ENCODE results near the gene RNU5B-1.
A peak's percentile ranks its signal among the peaks of the same experiment; 100 is the strongest.

RNU5B-1 gene

DNA sequence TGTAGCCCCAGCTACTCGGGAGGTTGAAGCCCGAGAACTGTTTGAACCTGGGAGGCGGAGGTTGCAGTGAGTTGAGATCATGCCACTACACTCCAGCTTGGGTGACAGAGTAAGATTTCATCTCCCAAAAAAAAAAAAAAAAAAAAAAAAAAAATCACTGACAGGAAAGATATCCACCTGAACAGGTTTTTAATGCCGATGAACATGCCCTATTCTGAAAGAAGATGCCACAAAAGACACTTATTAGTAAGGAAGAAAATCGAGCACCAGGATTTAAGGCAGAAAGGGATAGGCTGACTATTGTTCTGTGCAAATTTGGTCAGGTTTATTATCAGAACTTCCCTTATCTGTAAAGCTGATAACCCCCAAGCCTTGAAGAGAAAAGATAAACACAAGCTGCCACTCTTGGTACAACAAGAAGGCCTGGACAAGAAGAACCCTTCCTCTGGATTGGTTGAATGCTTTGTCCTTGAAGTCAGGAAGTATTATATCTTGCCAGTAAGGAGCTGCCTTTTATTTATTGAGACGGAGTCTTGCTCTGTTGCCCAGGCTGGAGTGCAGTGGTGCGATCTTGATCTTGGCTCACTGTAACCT is 15.1 kb upstream of the RNU5B-1 start:
- no peak for DNase-seq

DNA sequence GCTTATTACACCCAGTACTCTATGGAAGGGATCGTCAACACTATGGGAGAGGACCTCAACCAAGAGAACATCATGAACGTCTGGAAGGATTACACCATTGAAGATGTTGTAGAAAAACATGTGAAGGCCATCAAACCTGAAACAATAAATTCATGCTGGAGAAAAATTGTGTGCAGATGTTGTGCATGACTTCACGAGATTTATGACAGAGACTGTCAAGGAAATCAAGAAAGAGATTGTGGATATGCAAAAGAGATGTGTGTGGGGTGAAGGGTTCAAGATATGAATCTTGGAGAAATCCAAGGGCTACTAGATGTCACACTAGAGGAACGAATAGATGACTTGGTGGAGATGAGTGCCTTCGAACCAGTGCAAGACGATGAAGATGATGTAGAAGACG is 14.2 kb upstream of the RNU5B-1 start:
- no peak for DNase-seq

DNA sequence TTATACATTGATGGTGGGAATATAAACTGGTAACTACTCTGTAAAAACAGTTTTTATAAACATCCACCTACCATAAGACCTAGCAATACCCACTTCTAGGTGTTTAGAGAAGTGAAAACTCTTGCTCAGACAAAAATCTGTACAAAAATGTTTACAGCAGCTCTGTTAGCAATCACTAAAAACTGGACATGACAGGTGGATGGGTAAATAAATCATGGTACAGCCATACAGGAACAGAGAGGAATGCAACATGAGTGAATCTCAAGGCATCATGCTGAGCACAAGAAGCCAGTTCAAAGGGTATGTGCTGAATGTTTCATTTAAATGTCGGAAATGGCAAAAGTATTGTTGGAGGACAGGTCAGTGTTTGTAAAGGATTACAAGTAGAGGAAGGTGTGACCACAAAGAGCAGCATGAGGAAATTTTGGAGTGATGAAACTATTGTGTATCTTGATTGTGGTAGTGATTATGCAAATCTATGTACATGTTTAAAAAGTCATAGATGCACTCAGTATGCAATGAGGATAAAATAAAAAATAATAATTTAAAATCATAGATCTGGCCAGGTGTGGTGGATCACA is 11.4 kb upstream of the RNU5B-1 start:
- no peak for DNase-seq

DNA sequence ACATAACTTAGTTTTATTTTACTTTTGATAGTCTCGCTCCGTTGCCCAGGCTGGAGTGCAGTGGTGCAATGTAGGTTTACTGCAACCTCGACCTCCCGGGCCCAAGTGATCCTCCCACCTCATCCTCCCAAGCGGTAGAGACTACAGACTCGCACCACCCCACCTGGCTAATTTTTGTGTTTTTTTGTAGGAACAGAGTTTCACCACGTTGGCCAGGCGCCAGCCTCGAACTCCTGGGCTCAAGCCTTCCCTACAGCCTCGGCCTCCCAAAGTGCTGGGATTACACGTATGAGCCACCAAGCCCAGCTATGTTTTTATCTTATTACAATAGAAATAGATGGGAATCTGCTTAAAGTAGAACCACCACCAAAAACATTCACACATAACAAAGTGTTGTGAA is 5.7 kb upstream of the RNU5B-1 start:
- no peak for DNase-seq

DNA sequence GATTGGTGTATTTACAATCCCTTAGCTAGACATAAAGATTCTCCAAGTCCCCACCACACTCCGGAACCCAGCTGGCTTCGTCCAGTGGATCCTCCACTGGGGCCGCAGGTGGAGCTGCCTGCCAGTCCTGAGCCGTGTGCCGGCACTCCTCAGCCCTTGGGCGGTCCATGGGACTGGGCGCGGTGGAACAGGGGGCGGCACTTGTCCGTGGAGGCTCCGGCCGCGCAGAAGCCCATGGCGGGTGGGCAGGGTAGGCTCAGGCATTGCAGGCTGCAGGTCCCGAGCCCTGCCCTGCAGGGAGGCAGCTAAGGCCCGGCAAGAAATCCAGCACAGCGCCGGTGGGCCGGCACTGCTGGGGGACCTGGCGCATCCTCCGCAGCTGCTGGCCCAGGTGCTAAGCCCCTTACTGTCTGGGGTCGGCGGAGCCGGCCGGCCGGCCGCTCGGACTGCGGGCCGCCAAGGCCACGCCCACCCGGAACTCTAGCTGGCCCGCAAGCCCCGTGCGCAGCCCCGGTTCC is 3.5 kb upstream of the RNU5B-1 start:
- DNase-seq = no peak

DNA sequence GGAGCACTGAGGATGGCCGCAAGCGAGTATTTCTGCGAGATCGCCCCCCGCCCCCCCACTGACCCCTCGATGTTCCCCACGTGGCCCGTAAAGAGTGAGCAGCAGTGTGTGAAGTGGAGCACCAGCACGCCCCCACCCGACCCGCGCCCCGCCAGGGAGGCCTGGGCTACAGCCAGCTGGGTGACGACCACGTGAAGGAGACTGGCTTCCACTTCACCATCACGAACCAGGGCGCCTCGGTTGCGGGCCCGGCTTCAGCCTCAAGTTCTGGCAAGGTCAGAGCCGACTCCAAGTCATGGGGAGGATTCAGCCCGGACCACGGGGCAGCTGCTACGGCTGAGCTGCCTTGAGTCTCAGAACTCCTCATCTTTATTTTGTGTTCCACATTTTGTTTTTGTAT is 2.4 kb upstream of the RNU5B-1 start:
- no peak for DNase-seq

DNA sequence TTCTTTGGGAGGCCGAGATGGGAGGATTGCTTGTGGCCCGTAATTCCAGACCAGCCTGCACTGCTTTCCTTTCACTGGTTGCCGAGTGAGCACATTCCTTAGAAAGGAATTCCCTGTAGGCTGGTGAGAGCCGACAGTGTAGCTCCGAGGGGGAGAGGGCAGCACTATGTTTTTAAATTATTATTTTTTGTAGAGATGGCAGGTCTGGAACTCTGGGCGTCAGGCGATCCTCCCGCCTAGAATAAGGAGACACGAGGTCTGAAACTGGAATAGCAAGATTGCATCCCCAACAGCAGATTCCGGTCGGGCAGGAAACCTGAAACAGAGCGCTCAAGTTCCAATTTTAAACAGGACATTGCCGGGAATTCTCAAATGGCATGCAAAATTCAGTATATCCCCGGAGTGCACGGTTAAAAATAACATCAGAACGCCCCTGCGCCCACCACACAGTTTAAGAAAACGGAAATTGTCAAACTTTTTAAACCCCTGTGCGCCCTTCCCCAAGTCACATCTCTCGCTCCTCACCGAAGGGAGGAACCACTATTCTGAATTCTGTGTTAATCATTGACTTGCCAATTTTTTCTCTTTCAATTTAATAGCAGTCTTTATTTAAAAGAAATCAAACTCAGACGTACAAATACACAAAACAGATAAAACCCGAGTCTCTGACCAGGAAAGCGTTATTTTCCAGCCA is 643 bp upstream of the RNU5B-1 start:
- peak in 1 of 2 donors; percentile 18 for DNase-seq

DNA sequence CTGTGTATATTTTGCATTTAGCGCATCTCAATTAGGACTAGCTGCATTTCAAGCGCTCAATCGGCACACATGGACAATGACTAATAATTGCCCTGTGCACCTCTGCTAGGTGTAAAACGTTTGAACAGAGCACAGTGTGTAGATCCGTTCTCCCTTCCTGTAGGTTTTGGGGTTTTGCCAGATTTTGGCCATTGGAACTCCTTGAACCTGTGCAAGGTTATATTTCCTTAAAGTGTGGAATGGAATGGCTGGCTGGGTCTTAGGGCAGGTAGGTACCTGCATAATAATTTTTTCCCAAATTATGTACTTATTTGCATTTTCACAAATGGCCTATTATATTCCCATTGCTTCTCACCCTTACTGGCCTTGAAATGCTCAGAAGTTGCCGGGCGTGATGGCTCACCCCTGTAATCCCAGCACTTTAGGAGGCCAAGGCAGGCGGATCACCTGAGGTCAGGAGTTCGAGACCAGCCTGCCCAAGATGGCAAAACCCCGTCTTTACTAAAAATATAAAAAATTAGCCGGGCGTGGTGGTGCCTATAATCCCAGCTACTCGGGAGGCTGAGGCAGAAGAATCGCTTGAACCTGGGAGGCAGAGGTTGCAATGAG is 777 bp downstream of the RNU5B-1 start:
- no peak for DNase-seq

DNA sequence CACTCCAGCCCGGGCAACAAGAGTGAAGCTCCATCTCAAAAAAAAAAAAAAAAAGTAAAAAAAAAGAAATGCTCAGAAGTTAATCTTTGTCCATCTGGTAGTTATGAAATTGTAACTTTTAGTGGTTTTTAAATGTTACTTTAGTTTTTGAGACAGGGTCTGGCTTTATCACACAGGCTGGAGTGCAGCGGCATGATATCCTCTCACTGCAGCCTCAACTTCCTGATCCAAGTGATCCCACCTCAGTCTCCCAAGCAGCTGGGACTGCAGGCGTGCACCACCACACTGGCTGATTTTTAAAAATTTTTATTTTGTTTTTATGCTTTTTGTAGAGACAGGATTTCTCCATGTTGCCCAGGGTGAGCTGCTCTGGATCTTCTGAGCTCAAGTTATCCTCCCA is 1.3 kb downstream of the RNU5B-1 start:
- no peak for DNase-seq

DNA sequence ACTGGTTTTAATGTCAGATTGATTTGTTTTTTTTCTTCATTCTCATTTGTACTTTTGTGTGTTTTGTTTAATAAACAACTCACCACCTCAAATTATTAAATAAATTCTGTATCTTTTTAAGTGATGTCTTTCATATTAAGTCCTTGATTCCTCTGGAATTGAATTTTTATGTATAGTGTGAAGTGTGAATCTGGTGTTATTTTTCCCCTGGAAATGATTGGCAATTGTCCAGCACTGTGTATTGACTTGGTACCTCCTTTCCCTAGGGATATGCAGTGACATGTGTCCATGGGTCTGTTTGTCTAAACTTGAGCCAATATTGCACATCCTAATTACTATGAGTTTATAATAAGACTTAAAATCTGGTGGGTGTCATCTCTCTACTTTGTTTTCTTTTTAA is 2.1 kb downstream of the RNU5B-1 start:
- DNase-seq = no peak

DNA sequence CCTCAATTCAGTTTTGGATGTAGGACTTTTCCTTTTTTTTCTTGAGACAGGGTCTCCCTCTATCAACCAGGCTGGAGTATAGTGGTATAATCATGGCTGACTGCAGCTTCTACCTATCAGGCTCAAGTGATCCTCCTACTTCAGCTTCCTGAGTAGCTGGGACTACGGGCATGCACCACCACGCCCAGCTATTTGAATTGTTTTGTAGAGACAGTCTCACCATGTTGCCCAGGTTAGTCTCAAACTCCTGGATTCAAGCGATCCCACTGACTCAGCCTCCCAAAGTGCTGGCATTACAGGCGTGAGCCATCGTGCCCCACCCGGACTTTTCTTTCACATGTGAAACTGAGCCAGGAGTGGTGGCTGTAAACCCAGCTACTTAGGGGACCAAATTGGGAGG is 3.5 kb downstream of the RNU5B-1 start:
- no peak for DNase-seq

DNA sequence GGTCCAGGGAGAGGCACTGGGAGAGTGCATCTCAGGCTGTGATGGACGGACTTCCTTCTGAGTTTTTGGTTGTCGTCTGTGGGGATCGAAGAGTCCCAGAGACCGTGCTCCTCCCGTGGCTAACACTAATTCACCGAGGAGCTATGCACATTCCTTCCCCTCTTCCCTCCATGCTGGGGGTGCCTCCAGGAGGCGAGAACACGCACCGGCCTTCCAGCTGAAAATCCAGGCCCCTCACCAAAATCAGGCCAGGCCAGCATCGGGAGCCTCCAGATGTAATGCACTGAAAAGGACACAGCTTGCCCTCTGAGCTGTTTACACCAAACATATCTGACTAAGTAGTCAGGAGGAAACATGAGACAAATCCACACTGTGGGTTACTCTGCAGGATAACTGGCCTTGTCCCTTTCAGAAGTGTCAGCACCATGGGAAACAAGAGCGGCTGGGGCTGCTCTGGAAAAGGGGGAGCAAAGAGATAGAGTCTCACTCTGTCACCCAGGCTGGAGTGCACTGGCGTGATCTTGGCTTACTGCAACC is 5.5 kb downstream of the RNU5B-1 start:
- no peak for DNase-seq

DNA sequence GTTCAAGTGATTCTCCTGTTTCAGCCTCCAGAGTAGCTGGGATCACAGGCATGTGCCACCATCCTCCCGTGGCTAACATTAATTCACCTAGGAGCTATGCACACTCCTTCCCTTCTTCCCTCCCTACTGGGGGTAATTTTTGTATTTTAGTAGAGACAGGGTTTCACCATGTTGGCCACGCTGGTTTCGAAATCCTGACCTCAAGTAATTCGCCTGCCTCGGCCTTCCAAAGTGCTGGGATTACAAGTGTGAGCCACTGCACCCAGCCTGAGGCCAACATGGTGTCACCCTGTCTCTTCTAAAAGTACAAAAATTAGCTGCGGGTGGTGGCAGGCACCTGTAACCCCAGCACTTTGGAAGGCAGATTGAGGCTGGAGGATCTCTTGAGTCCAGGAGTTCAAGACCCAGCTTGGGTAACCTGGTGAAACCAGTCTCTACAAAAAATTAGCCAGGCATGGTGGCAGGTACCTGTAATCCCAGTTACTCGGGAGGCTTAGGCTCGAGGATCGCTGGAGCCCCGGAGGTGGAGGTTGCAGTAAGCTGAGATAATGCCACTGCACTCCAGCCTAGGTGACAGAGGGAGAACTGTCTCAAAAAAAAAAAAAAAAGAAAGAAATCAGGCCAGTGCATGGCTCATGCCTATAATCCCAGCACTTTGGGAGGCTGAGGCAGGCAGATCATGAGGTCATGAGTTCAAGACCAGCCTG is 6.1 kb downstream of the RNU5B-1 start:
- DNase-seq = no peak

DNA sequence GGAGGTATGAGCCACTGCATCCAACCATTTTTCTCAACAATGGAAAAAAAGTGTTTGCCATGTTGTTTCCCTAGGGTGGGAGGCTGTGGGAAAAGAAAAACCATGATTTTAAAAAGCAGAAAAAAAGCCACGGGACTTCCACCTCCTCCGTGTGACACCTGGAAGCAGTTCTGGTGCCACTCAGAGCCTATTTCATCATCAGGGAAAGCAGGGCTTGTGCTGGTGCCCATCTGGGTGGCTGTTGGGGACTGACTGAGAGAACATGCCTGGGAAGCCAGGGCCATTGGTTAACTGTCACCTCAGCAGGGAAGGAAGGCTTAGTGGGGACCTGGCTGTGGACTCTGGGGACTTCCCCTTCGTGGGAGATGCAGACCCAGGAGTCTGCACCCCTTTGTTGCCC is 7.3 kb downstream of the RNU5B-1 start:
- DNase-seq = no peak

DNA sequence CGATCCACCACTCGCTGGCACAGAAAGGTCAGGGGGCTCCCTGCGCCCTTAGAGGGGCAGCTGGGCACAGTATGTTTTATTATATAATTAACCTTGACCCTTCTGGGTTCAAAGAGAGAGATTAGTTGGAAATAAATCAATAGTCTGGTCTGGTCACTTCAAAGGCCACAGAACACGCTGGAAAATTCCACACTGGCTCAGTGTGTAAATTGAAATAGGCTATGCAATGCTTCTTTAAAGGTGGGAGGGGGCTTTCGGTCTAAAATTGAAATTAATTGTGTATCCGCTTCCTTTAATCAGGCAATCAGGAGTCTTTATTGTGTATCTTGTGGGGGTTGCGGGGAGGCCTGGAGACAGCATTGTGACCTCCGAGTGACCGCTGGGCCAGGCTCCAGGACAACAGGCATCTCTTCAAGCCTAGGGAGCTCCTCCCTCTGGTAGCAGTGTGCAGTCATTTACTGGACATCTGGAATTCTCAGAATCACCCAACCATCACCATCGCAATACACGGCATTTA is 8.0 kb downstream of the RNU5B-1 start:
- DNase-seq = no peak

DNA sequence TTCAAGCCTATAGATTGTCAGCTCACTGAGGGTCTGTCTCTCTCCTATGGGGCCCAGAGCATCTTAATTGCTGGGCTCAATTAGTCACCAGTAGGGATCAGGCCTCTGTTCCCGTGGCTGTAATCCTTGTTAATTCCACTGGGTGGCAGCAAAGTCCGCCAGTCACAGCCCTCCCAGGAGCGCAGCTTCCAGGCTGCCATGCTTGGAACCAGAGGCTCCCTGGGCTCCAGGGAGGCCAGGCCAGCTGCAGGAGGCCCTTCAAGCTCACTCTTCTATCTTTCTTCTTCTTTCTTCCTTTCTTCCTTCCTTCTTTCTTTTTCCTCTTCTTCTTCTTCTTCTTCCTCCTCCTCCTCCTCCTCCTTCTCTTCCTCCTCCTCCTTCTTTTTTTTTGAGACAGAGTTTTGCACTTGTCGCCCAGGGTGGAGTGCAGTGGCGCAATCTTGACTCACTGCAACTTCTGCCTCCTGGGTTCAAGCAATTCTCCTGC is 14.4 kb downstream of the RNU5B-1 start:
- DNase-seq = peak; percentile 73 to 75

DNA sequence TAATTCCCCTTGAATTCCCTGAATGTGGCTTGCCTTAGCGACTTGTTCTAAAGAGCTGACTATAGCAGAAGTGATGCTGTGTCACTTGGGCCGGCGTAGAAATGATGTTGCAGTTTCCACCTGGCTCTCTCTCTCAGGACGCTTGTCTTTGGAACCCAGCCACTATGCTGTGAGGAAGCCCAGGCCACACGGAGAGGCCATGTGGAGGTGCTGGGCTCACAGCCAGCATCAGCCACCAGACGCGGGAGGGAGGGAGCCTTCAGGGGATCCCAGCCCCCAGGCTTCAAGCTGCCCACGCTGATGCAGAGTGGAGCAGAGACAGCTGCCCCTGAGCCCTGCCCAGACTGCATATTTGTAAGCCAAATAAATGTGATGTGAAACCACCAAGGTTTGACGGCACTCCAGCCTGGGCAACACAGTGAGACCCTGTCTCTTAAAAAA is 18.6 kb downstream of the RNU5B-1 start:
- DNase-seq = no peak

DNA sequence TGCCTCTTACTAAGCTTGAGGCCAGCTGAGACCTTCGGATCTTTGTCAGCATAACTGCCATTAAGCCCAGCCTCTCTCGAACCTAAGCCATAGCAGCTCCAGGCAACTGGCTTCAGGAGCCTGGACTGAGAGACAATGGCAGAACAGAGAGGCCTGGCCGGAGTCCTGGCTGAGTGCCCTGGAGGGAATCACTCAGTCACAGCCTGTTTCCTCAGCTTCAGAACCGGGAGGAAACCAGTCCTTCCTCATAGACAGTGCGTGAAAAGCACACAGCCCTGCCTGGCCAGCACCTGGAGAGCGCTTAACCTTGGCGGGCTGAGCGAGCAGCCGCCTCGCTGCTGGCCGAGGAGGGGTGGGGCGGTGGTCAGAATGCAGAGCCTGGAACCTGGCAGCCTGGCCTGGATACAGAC is 21.6 kb downstream of the RNU5B-1 start:
- DNase-seq = no peak

DNA sequence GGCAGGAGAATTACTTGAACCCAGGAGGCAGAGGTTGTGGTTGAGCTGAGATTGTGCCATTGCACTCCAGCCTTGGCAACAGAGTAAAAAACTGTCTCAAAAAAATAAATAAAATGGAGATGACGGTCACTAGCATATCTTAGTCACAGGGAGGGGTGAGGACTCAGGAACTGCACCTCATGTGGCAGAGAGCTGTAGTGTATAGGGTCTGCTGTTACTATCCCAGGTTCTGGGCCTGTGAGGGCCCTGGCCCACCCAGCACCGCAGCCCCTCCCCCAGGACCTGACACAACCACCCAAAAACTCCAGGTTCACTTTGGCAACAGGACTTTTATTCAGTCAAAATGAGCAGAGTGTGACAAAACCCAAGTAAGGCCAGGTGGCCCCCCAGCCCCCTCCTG is 22.3 kb downstream of the RNU5B-1 start:
- no peak for DNase-seq

DNA sequence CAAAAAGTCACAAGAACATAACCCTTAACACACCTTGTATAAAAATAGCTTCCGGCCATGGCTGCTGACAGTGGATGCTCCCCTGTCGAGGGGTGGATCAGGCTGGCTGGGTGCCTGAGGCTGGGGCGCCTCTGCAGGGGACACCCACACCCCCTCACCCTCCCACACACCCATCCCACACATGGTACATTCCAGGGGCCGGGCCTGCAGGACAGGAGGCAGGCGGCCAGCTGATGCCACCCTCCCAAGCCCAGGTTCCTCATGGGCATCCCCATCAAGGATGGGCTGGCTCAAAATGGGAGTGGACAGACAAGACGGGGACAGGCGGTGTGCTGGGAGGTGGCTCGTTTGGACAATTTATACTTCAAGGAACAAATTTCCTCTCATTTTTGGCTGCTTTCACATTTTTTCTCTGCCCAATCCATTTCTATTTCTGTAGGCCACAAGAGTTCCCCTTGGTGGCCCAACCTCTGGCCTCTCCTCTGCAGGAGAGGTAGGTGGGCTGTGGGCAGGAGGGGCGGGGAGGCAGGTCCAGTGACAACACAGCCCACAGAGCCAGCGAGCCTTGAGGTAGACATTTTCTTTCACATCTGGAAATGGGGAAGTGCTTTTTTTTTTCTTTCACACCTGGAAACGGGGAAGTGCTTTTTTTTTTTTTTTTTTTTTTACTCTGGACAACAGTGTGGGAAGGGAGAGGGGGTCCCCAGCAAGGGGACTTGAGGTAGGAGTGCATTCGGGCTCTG is 23.3 kb downstream of the RNU5B-1 start:
- DNase-seq = no peak

DNA sequence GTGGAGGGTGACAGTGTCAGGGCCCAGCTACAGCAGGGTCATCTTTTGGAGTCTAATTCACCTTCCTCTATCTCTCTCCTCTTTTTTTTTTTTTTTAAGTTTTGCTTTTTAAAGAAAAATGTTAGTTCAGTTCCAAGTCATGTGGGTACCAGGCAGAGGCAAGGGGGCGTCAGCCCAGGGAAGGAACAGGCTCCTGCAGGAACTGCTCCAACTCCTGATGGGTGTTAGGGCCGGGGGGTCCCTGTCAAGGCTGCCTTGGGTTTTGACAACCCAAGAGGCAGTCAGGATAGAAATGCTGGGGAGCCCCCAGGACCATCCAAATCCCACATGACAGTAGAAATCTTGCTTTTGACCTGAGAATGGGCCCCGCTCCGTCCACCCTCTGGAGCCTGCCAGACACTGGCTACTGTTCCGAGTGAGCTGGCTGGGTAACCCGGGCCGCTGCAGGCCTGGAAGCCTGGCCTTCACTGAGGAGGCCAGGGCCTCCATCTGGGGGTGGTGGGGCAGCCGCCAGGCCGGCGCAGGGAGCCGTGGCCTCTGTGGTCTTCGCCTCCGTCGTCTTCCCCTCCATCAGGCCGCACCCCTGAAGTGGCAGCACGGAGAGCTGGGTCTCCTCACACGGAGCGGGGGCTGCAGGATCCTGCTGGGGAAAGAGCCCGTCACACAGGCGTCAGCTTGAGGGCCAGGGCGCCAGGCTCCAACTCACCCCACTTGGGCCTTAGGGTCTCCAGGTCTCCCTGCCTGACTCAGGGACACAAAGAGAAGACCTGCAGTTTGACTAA is 24.2 kb downstream of the RNU5B-1 start:
- no peak for DNase-seq
